ENCODE results near the gene KLHDC7B. TPM values are rescaled to one million over a fixed set of nuclear protein-coding genes. Genes with fewer than 3 reads are reported as not detected.
"Not testable (repeated sequence)": the region's sequence is repeated elsewhere in the genome, so short reads cannot be mapped to it uniquely, and the experiment has no call there.

KLHDC7B gene
- total RNA-seq, 5 donors from 2014 or later (not counting 1 experiment from before 2014, with no cell fraction given), result 3.7 to 6.7 (median 5.4) TPM

DNA sequence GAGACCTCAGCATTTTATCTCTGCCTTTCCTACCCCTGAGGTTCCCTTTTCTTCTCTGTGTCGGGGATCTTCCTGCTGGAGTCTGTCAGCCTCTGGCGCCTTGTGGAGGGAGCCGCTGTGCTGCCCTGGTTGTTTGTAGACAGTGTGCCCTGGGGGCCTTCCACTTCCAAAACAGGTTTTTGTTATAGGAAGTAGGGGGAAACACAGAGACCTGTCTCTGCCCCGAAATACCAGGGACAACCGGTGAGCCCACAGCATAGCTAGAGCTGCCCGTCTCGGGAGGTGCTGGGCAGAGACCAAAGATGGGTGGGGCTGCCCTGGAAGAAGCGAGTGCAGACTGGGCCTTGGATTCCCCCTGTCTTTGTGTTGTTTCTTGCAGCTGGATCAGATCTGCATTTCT, 29.6 kb upstream of the KLHDC7B start:
- ChIA-PET CTCF (interaction anchor here in 1 of 2 donors (1.6 kb wide), 1 partner anchor 9 kb away, joined by 9 read pairs; the partner anchor contains the start of gene SCO2), POLR2A (no interaction called here)
- Mint-ChIP-seq H3K9me3 (no peaks in the 10 kb centered on the region), H3K4me1 (peaks cover 18 to 20% (median 19%) of the 10 kb centered on the region in 3 donors), H3K27me3 (no peaks in the 10 kb centered on the region), H3K36me3 (peaks cover 19% of the 10 kb centered on the region), H3K4me3 (no peak overlapping the region), H3K27ac (no peak overlapping the region)
- Histone ChIP-seq H3K4me1 (ENCODE audit: control insufficient read depth in 1 of 2, extremely low read depth in 1 of 2, insufficient read depth in 2 of 2, low read length in 2 of 2) (no peaks in the 10 kb centered on the region), H3K9me3 (no peaks in the 10 kb centered on the region), H3K27ac (ENCODE audit: low read length) (no peak overlapping the region), H3K4me3 (ENCODE audit: control insufficient read depth in 1 of 2, extremely low read depth in 1 of 2, low read length in 1 of 2) (no peak overlapping the region), H3K27me3 (replicated peaks in 1 of 2; ENCODE audit: control insufficient read depth in 2 of 2, extremely low read depth in 1 of 2, insufficient read depth in 2 of 2, low read length in 1 of 2) (no peaks in the 10 kb centered on the region), H3K36me3 (ENCODE audit: control insufficient read depth in 2 of 2, extremely low read depth in 1 of 2, insufficient read depth in 1 of 2, low read length in 1 of 2) (peaks cover 35 to 51% of the 10 kb centered on the region in 2 donors)
- no peak for ATAC-seq (replicated peaks in 1 of 4)
- no peak for DNase-seq
- WGBS (ENCODE audit: insufficient coverage), result 98% methylated on average over 6 of the region's 8 CpGs

- Mint-ChIP-seq H3K4me3 (no peak overlapping the region), H3K4me1 (peaks cover 18 to 20% (median 19%) of the 10 kb centered on the region in 3 donors), H3K9me3 (no peaks in the 10 kb centered on the region), H3K27me3 (no peaks in the 10 kb centered on the region), H3K27ac (no peak overlapping the region), H3K36me3 (peaks cover 19% of the 10 kb centered on the region)
- POLR2A ChIA-PET, result no interaction called here
- no peaks in the 10 kb centered on the region for H3K9me3 ChIP-seq
- no peaks in the 10 kb centered on the region for H3K4me1 ChIP-seq (ENCODE audit: control insufficient read depth in 1 of 2, extremely low read depth in 1 of 2, insufficient read depth in 2 of 2, low read length in 2 of 2)
- H3K27me3 ChIP-seq (replicated peaks in 1 of 2; ENCODE audit: control insufficient read depth in 2 of 2, extremely low read depth in 1 of 2, insufficient read depth in 2 of 2, low read length in 1 of 2), result no peaks in the 10 kb centered on the region
- H3K36me3 ChIP-seq (ENCODE audit: control insufficient read depth in 2 of 2, extremely low read depth in 1 of 2, insufficient read depth in 1 of 2, low read length in 1 of 2), result peaks cover 38 to 56% of the 10 kb centered on the region in 2 donors
- DNase-seq (no peak), ATAC-seq (replicated peaks in 1 of 4) (no peak)
- H3K4me3 ChIP-seq (ENCODE audit: control insufficient read depth in 1 of 2, extremely low read depth in 1 of 2, low read length in 1 of 2), result no peak overlapping the region
- 88% methylated on average over 14 of the region's 16 CpGs for WGBS (ENCODE audit: insufficient coverage)
- H3K27ac ChIP-seq (ENCODE audit: low read length), result no peak overlapping the region
- CTCF ChIA-PET, result interaction anchor here in 1 of 2 donors (1.6 kb wide), 1 partner anchor 8 kb away, joined by 9 read pairs; the partner anchor contains the start of gene SCO2
Observed at GRCh38 chr22:50516891-50517290, 28.8 kb upstream of the KLHDC7B start.

- CTCF ChIA-PET, result no interaction called here
- 96% methylated on average over 10 of the region's 20 CpGs for WGBS (ENCODE audit: insufficient coverage)
- DNase-seq (no peak), ATAC-seq (replicated peaks in 1 of 4) (no peak)
- Histone ChIP-seq H3K27ac (ENCODE audit: low read length) (no peak overlapping the region), H3K27me3 (replicated peaks in 1 of 2; ENCODE audit: control insufficient read depth in 2 of 2, extremely low read depth in 1 of 2, insufficient read depth in 2 of 2, low read length in 1 of 2) (no peaks in the 10 kb centered on the region), H3K4me3 (ENCODE audit: control insufficient read depth in 1 of 2, extremely low read depth in 1 of 2, low read length in 1 of 2) (no peak overlapping the region), H3K4me1 (ENCODE audit: control insufficient read depth in 1 of 2, extremely low read depth in 1 of 2, insufficient read depth in 2 of 2, low read length in 2 of 2) (no peaks in the 10 kb centered on the region), H3K9me3 (no peaks in the 10 kb centered on the region), H3K36me3 (ENCODE audit: control insufficient read depth in 2 of 2, extremely low read depth in 1 of 2, insufficient read depth in 1 of 2, low read length in 1 of 2) (peaks cover 41 to 59% of the 10 kb centered on the region in 2 donors)
- Mint-ChIP-seq H3K36me3 (peaks cover 14% of the 10 kb centered on the region), H3K4me1 (peaks cover 13 to 17% (median 14%) of the 10 kb centered on the region in 3 donors), H3K4me3 (no peak overlapping the region), H3K9me3 (no peaks in the 10 kb centered on the region), H3K27ac (no peak overlapping the region), H3K27me3 (no peaks in the 10 kb centered on the region)
- POLR2A ChIA-PET, result no interaction called here
Observed at GRCh38 chr22:50517495-50518260, 28.0 kb upstream of the KLHDC7B start.

DNA sequence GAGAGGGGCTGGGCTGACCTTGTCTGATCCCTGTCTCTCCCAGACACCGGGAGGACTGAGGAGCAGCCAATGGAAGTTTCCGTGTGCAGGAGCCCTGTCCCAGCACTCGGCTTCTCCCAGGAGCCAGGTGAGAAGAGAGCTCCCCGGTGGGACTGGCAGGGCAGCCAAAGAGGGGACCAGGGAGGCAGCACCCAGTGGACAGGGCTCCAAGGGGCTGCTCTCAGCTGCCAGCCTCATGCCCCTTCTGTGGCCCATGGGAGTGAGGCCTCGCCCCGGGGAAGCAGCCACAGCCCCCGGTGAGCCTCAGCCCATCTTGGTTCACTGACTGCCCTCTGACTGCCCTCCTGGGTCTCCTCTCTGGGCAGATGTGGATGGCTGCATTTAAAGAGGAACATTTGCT, 27.1 kb upstream of the KLHDC7B start:
- WGBS (ENCODE audit: insufficient coverage), result 100% methylated on average over 7 of the region's 7 CpGs
- H3K27ac Mint-ChIP-seq, result no peak overlapping the region
- Histone ChIP-seq H3K27me3 (replicated peaks in 1 of 2; ENCODE audit: control insufficient read depth in 2 of 2, extremely low read depth in 1 of 2, insufficient read depth in 2 of 2, low read length in 1 of 2) (no peaks in the 10 kb centered on the region), H3K36me3 (ENCODE audit: control insufficient read depth in 2 of 2, extremely low read depth in 1 of 2, insufficient read depth in 1 of 2, low read length in 1 of 2) (peaks cover 48 to 66% of the 10 kb centered on the region in 2 donors), H3K4me3 (ENCODE audit: control insufficient read depth in 1 of 2, extremely low read depth in 1 of 2, low read length in 1 of 2) (no peak overlapping the region), H3K9me3 (no peaks in the 10 kb centered on the region), H3K27ac (ENCODE audit: low read length) (no peak overlapping the region), H3K4me1 (ENCODE audit: control insufficient read depth in 1 of 2, extremely low read depth in 1 of 2, insufficient read depth in 2 of 2, low read length in 2 of 2) (no peaks in the 10 kb centered on the region)
- ChIA-PET CTCF (no interaction called here), POLR2A (no interaction called here)
- no peaks in the 10 kb centered on the region for H3K9me3 Mint-ChIP-seq
- no peaks in the 10 kb centered on the region for H3K27me3 Mint-ChIP-seq
- no peak for ATAC-seq (replicated peaks in 1 of 4)
- no peak for DNase-seq
- H3K4me1 Mint-ChIP-seq, result peaks cover 12 to 17% (median 12%) of the 10 kb centered on the region in 3 donors
- peaks cover 14% of the 10 kb centered on the region for H3K36me3 Mint-ChIP-seq
- no peak overlapping the region for H3K4me3 Mint-ChIP-seq

DNA sequence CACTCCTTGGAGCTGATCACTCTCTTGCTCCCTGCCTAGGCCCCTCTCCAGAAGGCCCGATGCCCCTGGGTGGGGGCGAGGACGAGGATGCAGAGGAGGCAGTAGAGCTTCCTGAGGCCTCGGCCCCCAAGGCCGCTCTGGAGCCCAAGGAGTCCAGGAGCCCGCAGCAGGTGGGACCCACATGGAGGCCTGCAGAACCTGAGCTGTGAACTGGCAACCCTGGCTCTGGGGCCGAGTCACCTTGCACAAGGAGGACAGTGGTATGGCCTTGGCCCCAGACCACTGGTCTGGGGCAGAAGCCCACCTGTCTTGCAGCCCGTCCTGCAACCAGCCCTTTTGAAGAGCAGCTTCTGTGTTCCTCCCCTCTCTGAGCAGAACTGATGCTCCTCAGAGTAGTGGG, 26.5 kb upstream of the KLHDC7B start:
- POLR2A ChIA-PET, result no interaction called here
- peaks cover 0 to 4% of the 10 kb centered on the region in 2 experiments for H3K4me1 ChIP-seq (ENCODE audit: control insufficient read depth in 1 of 2, extremely low read depth in 1 of 2, insufficient read depth in 2 of 2, low read length in 2 of 2)
- no peak overlapping the region for H3K27ac Mint-ChIP-seq

DNA sequence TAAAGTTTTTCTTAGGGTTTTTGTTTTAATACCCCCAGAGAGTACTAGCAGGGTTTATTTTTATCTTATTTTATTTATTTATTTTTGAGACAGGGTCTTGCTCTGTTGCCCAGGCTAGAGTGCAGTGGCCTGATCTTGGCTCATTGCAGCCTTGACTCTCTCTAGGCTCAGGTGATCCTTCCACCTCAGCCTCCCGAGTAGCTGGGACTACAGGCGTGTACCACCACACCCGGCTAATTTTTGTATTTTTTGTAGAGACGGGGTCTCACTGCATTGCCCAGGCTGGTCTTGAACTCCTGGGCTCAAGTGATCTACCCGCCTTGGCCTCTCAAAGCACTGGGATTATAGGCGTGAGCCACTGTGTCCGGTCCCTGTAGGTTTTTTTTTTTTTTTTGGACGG, 25.5 kb upstream of the KLHDC7B start:
- H3K36me3 Mint-ChIP-seq; H3K9me3 ChIP-seq; H3K27ac Mint-ChIP-seq; POLR2A ChIA-PET; H3K4me3 Mint-ChIP-seq; H3K27me3 ChIP-seq (replicated peaks in 1 of 2; ENCODE audit: control insufficient read depth in 2 of 2, extremely low read depth in 1 of 2, insufficient read depth in 2 of 2, low read length in 1 of 2); H3K27me3 Mint-ChIP-seq; H3K4me3 ChIP-seq (ENCODE audit: control insufficient read depth in 1 of 2, extremely low read depth in 1 of 2, low read length in 1 of 2); CTCF ChIA-PET; ATAC-seq (replicated peaks in 1 of 4); H3K9me3 Mint-ChIP-seq; H3K27ac ChIP-seq (ENCODE audit: low read length); DNase-seq: not testable (repeated sequence)
- peaks cover 11 to 14% (median 13%) of the 10 kb centered on the region in 3 donors for H3K4me1 Mint-ChIP-seq
- Histone ChIP-seq H3K36me3 (ENCODE audit: control insufficient read depth in 2 of 2, extremely low read depth in 1 of 2, insufficient read depth in 1 of 2, low read length in 1 of 2) (peaks cover 50 to 66% of the 10 kb centered on the region in 2 donors), H3K4me1 (ENCODE audit: control insufficient read depth in 1 of 2, extremely low read depth in 1 of 2, insufficient read depth in 2 of 2, low read length in 2 of 2) (peaks cover 6 to 14% of the 10 kb centered on the region in 2 experiments)
- 94% methylated on average over 7 of the region's 8 CpGs for WGBS (ENCODE audit: insufficient coverage)

More for the DNA sequence above, 26.5 kb upstream of the KLHDC7B start:
- Histone ChIP-seq H3K27me3 (replicated peaks in 1 of 2; ENCODE audit: control insufficient read depth in 2 of 2, extremely low read depth in 1 of 2, insufficient read depth in 2 of 2, low read length in 1 of 2) (no peaks in the 10 kb centered on the region), H3K9me3 (no peaks in the 10 kb centered on the region), H3K36me3 (ENCODE audit: control insufficient read depth in 2 of 2, extremely low read depth in 1 of 2, insufficient read depth in 1 of 2, low read length in 1 of 2) (peaks cover 50 to 71% of the 10 kb centered on the region in 2 donors), H3K27ac (ENCODE audit: low read length) (no peak overlapping the region), H3K4me3 (ENCODE audit: control insufficient read depth in 1 of 2, extremely low read depth in 1 of 2, low read length in 1 of 2) (no peak overlapping the region)
- Mint-ChIP-seq H3K4me3 (no peak overlapping the region), H3K36me3 (peaks cover 14% of the 10 kb centered on the region), H3K4me1 (peaks cover 10 to 14% (median 13%) of the 10 kb centered on the region in 3 donors), H3K27me3 (no peaks in the 10 kb centered on the region), H3K9me3 (no peaks in the 10 kb centered on the region)
- CTCF ChIA-PET, result no interaction called here
- WGBS (ENCODE audit: insufficient coverage), result 99% methylated on average over 8 of the region's 8 CpGs
- DNase-seq (no peak), ATAC-seq (replicated peaks in 1 of 4) (no peak)

All from T-cell (primary cell).